ENCODE measurements around the gene RIMBP2.

Gene RIMBP2

DNA sequence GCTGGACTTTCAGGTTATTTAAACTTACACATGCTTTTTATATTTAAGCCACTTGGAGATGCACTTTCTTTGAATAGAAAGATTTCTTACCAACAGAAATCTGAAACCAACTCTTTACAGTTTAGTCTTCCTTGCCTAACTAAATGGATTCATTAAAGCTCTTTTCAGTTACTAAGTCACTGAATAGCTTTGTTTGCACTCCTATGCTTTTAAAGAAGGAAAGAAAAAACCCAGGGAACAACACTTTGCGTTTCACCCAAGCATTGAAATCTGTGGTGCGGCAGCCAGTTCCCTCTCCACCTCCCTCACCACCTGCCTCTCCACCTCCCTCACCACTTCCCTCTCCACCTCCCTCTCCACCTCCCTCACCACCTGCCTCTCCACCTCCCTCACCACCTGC is 70.3 kb downstream of the RIMBP2 start:
- no peak overlapping the region for H3K4ac ChIP-seq (ENCODE audit: low read length)
- H3K4me3 ChIP-seq (ENCODE audit: low read length in 2 of 2), result no peak overlapping the region
- no peak overlapping the region for H3K14ac ChIP-seq (ENCODE audit: low read length)
- no peak overlapping the region for H2BK5ac ChIP-seq (ENCODE audit: low read length)
- H3K36me3 ChIP-seq (replicated peaks in 1 of 2; ENCODE audit: control insufficient read depth in 2 of 2, insufficient read depth in 2 of 2, low read length in 2 of 2), result no peaks in the 10 kb centered on the region
- H2BK120ac ChIP-seq (ENCODE audit: low read depth, low read length), result no peak overlapping the region
- no peak overlapping the region for H3K23ac ChIP-seq (ENCODE audit: low read depth, low read length, poor library complexity)
- H4K8ac ChIP-seq (ENCODE audit: low read depth, low read length), result no peak overlapping the region
- H3K4me2 ChIP-seq (ENCODE audit: insufficient read depth, low read length, poor library complexity, severe bottlenecking), result no peak overlapping the region
- no peak overlapping the region for H2AK5ac ChIP-seq (ENCODE audit: low read depth, low read length)
- no peaks in the 10 kb centered on the region for H3K79me1 ChIP-seq (ENCODE audit: low read depth, low read length)
- H3K4me1 ChIP-seq (ENCODE audit: control insufficient read depth in 2 of 2, insufficient read depth in 1 of 2, low read depth in 1 of 2, low read length in 2 of 2), result peaks cover 0 to 7% of the 10 kb centered on the region in 2 donors
- no peak overlapping the region for H4K91ac ChIP-seq (ENCODE audit: low read depth, low read length, poor library complexity)
- peaks cover 0 to 2% of the 10 kb centered on the region in 2 donors for H3K9me3 ChIP-seq (replicated peaks in 1 of 2; ENCODE audit: control insufficient read depth in 2 of 2, insufficient read depth in 1 of 2, low read depth in 1 of 2, low read length in 2 of 2)
- no CpG with 5 or more reads among the region's 2 CpGs for WGBS, 2 donors (ENCODE audit: extremely low coverage in 2 of 2, insufficient read length in 2 of 2, insufficient replicate concordance in 1 of 2)
- H2AFZ ChIP-seq (ENCODE audit: low read length), result no peak overlapping the region
- no peak overlapping the region for H3K9ac ChIP-seq (ENCODE audit: low read depth, low read length, poor library complexity)
- no peak overlapping the region for H3K27ac ChIP-seq (replicated peaks; ENCODE audit: low read length)
- no peak overlapping the region for H2BK15ac ChIP-seq (ENCODE audit: low read length)
- peaks cover 0 to 4% (median 0%) of the 10 kb centered on the region in 3 experiments for H3K27me3 ChIP-seq (ENCODE audit: control insufficient read depth in 3 of 3, insufficient read depth in 3 of 3, low read depth in 1 of 3, low read length in 3 of 3)
- no peak for DNase-seq (ENCODE audit: low spot score)
- H2BK12ac ChIP-seq (ENCODE audit: low read length), result no peak overlapping the region
- no peak overlapping the region for H3K18ac ChIP-seq (ENCODE audit: low read length)

DNA sequence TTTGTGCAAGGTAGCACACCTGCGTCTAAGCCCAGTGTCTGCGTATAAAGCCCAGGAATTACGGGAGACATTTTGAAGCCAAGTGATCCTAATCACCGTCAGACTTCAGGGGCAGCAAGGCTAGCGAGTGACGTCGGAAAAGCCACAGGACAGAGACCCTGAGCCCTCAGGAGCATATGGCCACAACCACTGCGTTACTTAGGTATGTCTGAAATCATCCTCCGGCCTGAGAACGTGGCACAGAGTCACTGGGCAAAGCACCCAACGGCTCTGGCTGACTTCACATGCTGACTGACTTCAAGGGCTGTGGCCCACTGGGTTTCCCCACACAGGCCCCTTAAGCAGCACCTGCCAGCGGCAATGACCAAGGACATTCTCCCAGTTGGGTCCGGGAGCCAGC is 71.5 kb downstream of the RIMBP2 start:
- Histone ChIP-seq H2BK5ac (ENCODE audit: low read length) (no peak overlapping the region), H3K9ac (ENCODE audit: low read depth, low read length, poor library complexity) (no peak overlapping the region), H3K79me1 (ENCODE audit: low read depth, low read length) (no peaks in the 10 kb centered on the region), H2BK12ac (ENCODE audit: low read length) (no peak overlapping the region), H3K36me3 (replicated peaks in 1 of 2; ENCODE audit: control insufficient read depth in 2 of 2, insufficient read depth in 2 of 2, low read length in 2 of 2) (no peaks in the 10 kb centered on the region), H3K27ac (replicated peaks; ENCODE audit: low read length) (no peak overlapping the region), H2BK120ac (ENCODE audit: low read depth, low read length) (no peak overlapping the region), H3K4ac (ENCODE audit: low read length) (no peak overlapping the region), H3K4me1 (ENCODE audit: control insufficient read depth in 2 of 2, insufficient read depth in 1 of 2, low read depth in 1 of 2, low read length in 2 of 2) (peaks cover 0 to 7% of the 10 kb centered on the region in 2 donors), H3K4me3 (ENCODE audit: low read length in 2 of 2) (no peak overlapping the region), H2AK5ac (ENCODE audit: low read depth, low read length) (no peak overlapping the region), H3K9me3 (replicated peaks in 1 of 2; ENCODE audit: control insufficient read depth in 2 of 2, insufficient read depth in 1 of 2, low read depth in 1 of 2, low read length in 2 of 2) (peaks cover 0 to 2% of the 10 kb centered on the region in 2 donors), H3K4me2 (ENCODE audit: insufficient read depth, low read length, poor library complexity, severe bottlenecking) (no peak overlapping the region), H4K91ac (ENCODE audit: low read depth, low read length, poor library complexity) (no peak overlapping the region), H2AFZ (ENCODE audit: low read length) (no peak overlapping the region), H3K27me3 (ENCODE audit: control insufficient read depth in 3 of 3, insufficient read depth in 3 of 3, low read depth in 1 of 3, low read length in 3 of 3) (no peaks in the 10 kb centered on the region), H4K8ac (ENCODE audit: low read depth, low read length) (no peak overlapping the region), H3K18ac (ENCODE audit: low read length) (no peak overlapping the region), H3K23ac (ENCODE audit: low read depth, low read length, poor library complexity) (no peak overlapping the region), H2BK15ac (ENCODE audit: low read length) (no peak overlapping the region), H3K14ac (ENCODE audit: low read length) (no peak overlapping the region)
- WGBS, 2 donors (ENCODE audit: extremely low coverage in 2 of 2, insufficient read length in 2 of 2, insufficient replicate concordance in 1 of 2), result no CpG with 5 or more reads among the region's 13 CpGs
- no peak for DNase-seq (ENCODE audit: low spot score)

DNA sequence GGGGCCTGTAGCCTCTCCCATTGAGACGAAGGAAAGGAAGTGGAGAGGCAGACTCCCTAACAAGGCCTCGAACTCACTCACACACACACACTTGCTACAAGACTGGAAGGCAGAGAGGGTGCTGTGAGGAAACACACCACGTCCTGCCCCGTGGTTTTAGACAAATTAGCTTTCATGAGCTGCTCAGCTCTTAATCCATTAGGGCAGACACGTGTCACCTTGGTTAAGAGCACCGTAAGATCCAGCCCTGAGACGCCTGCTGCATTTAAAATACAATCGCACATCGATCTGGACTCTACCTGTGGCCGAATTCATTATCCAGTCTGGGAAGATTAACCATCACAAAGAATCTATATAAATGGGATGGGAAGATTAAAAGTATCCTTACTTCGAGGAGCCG is 72.0 kb downstream of the RIMBP2 start:
- no peak overlapping the region for H3K23ac ChIP-seq (ENCODE audit: low read depth, low read length, poor library complexity)
- no peak overlapping the region for H3K14ac ChIP-seq (ENCODE audit: low read length)
- H2AFZ ChIP-seq (ENCODE audit: low read length), result no peak overlapping the region
- H2BK12ac ChIP-seq (ENCODE audit: low read length), result no peak overlapping the region
- no peak overlapping the region for H3K27ac ChIP-seq (replicated peaks; ENCODE audit: low read length)
- H3K4me3 ChIP-seq (ENCODE audit: low read length in 2 of 2), result no peak overlapping the region
- no peak overlapping the region for H3K9ac ChIP-seq (ENCODE audit: low read depth, low read length, poor library complexity)
- DNase-seq (ENCODE audit: low spot score), result no peak
- no peak overlapping the region for H2AK5ac ChIP-seq (ENCODE audit: low read depth, low read length)
- no peaks in the 10 kb centered on the region for H3K27me3 ChIP-seq (ENCODE audit: control insufficient read depth in 3 of 3, insufficient read depth in 3 of 3, low read depth in 1 of 3, low read length in 3 of 3)
- no peaks in the 10 kb centered on the region for H3K36me3 ChIP-seq (replicated peaks in 1 of 2; ENCODE audit: control insufficient read depth in 2 of 2, insufficient read depth in 2 of 2, low read length in 2 of 2)
- peaks cover 0 to 7% of the 10 kb centered on the region in 2 donors for H3K4me1 ChIP-seq (ENCODE audit: control insufficient read depth in 2 of 2, insufficient read depth in 1 of 2, low read depth in 1 of 2, low read length in 2 of 2)
- H3K18ac ChIP-seq (ENCODE audit: low read length), result no peak overlapping the region
- no peak overlapping the region for H2BK120ac ChIP-seq (ENCODE audit: low read depth, low read length)
- peaks cover 0 to 2% of the 10 kb centered on the region in 2 donors for H3K9me3 ChIP-seq (replicated peaks in 1 of 2; ENCODE audit: control insufficient read depth in 2 of 2, insufficient read depth in 1 of 2, low read depth in 1 of 2, low read length in 2 of 2)
- no peak overlapping the region for H3K4ac ChIP-seq (ENCODE audit: low read length)
- no peaks in the 10 kb centered on the region for H3K79me1 ChIP-seq (ENCODE audit: low read depth, low read length)
- no peak overlapping the region for H4K91ac ChIP-seq (ENCODE audit: low read depth, low read length, poor library complexity)
- H2BK15ac ChIP-seq (ENCODE audit: low read length), result no peak overlapping the region
- H2BK5ac ChIP-seq (ENCODE audit: low read length), result no peak overlapping the region
- H3K4me2 ChIP-seq (ENCODE audit: insufficient read depth, low read length, poor library complexity, severe bottlenecking), result no peak overlapping the region
- no peak overlapping the region for H4K8ac ChIP-seq (ENCODE audit: low read depth, low read length)
- WGBS, 2 donors (ENCODE audit: extremely low coverage in 2 of 2, insufficient read length in 2 of 2, insufficient replicate concordance in 1 of 2), result no CpG with 5 or more reads among the region's 12 CpGs

DNA sequence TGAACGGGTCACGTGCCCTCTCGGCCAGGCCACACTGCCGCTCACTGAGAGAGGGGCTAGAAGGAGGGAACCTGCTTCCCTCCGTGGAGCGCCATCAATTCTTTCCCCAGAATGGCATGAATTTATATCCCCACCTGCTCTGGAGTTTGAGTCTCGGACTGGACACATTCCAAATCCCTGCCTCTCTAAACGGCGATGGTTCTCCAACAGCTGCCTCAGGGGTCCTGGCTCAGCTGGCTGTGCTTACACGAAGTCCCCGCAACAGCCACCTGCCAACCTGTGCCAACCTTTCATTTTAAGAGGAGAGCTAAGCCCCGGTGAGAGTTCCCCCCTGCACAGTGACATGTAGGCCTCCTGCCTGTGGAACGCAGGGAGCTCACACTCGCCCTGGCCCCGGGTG is 73.2 kb downstream of the RIMBP2 start:
- H3K79me1 ChIP-seq (ENCODE audit: low read depth, low read length), result no peaks in the 10 kb centered on the region
- no peak overlapping the region for H2BK12ac ChIP-seq (ENCODE audit: low read length)
- H3K4me2 ChIP-seq (ENCODE audit: insufficient read depth, low read length, poor library complexity, severe bottlenecking), result no peak overlapping the region
- H3K4ac ChIP-seq (ENCODE audit: low read length), result no peak overlapping the region
- no peak overlapping the region for H2AFZ ChIP-seq (ENCODE audit: low read length)
- H2BK15ac ChIP-seq (ENCODE audit: low read length), result no peak overlapping the region
- no peak overlapping the region for H3K27ac ChIP-seq (replicated peaks; ENCODE audit: low read length)
- no peak overlapping the region for H2BK120ac ChIP-seq (ENCODE audit: low read depth, low read length)
- H3K9me3 ChIP-seq (replicated peaks in 1 of 2; ENCODE audit: control insufficient read depth in 2 of 2, insufficient read depth in 1 of 2, low read depth in 1 of 2, low read length in 2 of 2), result no peaks in the 10 kb centered on the region
- no peak overlapping the region for H4K8ac ChIP-seq (ENCODE audit: low read depth, low read length)
- DNase-seq (ENCODE audit: low spot score), result no peak
- H3K18ac ChIP-seq (ENCODE audit: low read length), result no peak overlapping the region
- WGBS, 2 donors (ENCODE audit: extremely low coverage in 2 of 2, insufficient read length in 2 of 2, insufficient replicate concordance in 1 of 2), result no CpG with 5 or more reads among the region's 15 CpGs
- H3K9ac ChIP-seq (ENCODE audit: low read depth, low read length, poor library complexity), result no peak overlapping the region
- no peak overlapping the region for H3K4me3 ChIP-seq (ENCODE audit: low read length in 2 of 2)
- H3K36me3 ChIP-seq (replicated peaks in 1 of 2; ENCODE audit: control insufficient read depth in 2 of 2, insufficient read depth in 2 of 2, low read length in 2 of 2), result no peaks in the 10 kb centered on the region
- H3K14ac ChIP-seq (ENCODE audit: low read length), result no peak overlapping the region
- no peak overlapping the region for H2BK5ac ChIP-seq (ENCODE audit: low read length)
- no peak overlapping the region for H3K23ac ChIP-seq (ENCODE audit: low read depth, low read length, poor library complexity)
- no peak overlapping the region for H4K91ac ChIP-seq (ENCODE audit: low read depth, low read length, poor library complexity)
- H2AK5ac ChIP-seq (ENCODE audit: low read depth, low read length), result no peak overlapping the region
- peaks cover 0 to 6% of the 10 kb centered on the region in 2 donors for H3K4me1 ChIP-seq (ENCODE audit: control insufficient read depth in 2 of 2, insufficient read depth in 1 of 2, low read depth in 1 of 2, low read length in 2 of 2)
- H3K27me3 ChIP-seq (ENCODE audit: control insufficient read depth in 3 of 3, insufficient read depth in 3 of 3, low read depth in 1 of 3, low read length in 3 of 3), result no peaks in the 10 kb centered on the region

Data from neuronal stem cell (in vitro differentiated cells).